Measurements from ENCODE around the gene CLDN5.

The CLDN5 gene

GRCh38 chr22:19525666-19526065 is 1.5 kb upstream of the CLDN5 start:
- Histone ChIP-seq H3K4me3 (ENCODE audit: low read depth in 1 of 2, low read length in 2 of 2) (no peak overlapping the region), H3K27ac (ENCODE audit: low read length) (no peak overlapping the region), H3K36me3 (ENCODE audit: insufficient read depth, low read length) (peaks cover 27% of the 10 kb centered on the region), H3K9ac (ENCODE audit: low read depth, low read length) (no peak overlapping the region), H3K79me2 (ENCODE audit: insufficient read depth, low read length) (no peaks in the 10 kb centered on the region), H3K4me1 (ENCODE audit: insufficient read depth, low read length) (no peaks in the 10 kb centered on the region), H2AFZ (ENCODE audit: low read depth, low read length) (no peak overlapping the region), H4K20me1 (ENCODE audit: insufficient read depth, low read length) (peaks cover 13% of the 10 kb centered on the region; the same call in 1 of the 2 replicates), H3K9me3 (ENCODE audit: insufficient read depth, low read length, severe bottlenecking) (no peaks in the 10 kb centered on the region), H3K4me2 (ENCODE audit: insufficient read depth, low read length) (no peak overlapping the region), H3K27me3 (ENCODE audit: insufficient read depth, low read length, poor library complexity) (no peaks in the 10 kb centered on the region)
- 0 out of 3 replicates have a peak, but pooled peaks have one; percentile 6 for ATAC-seq (ENCODE audit: insufficient read depth, low read depth)
- no peak for DNase-seq
- no peak for TF ChIP-seq CTCF (IDR thresholded peaks at IDR 0.05; ENCODE audit: borderline replicate concordance, extremely low read depth, low read length, poor library complexity, severe bottlenecking)
- no peak for TF ChIP-seq EZH2 (IDR thresholded peaks at IDR 0.05; ENCODE audit: borderline replicate concordance, low read depth, low read length, severe bottlenecking)

GRCh38 chr22:19525116-19525660 is 978 bp upstream of the CLDN5 start:
- no peaks in the 10 kb centered on the region for H3K79me2 ChIP-seq (ENCODE audit: insufficient read depth, low read length)
- H3K4me1 ChIP-seq (ENCODE audit: insufficient read depth, low read length) = no peaks in the 10 kb centered on the region

GRCh38 chr22:19523240-19524169 is 705 bp downstream of the CLDN5 start:
- no peak overlapping the region for H2AFZ ChIP-seq (ENCODE audit: low read depth, low read length)
- no peaks in the 10 kb centered on the region for H3K27me3 ChIP-seq (ENCODE audit: insufficient read depth, low read length, poor library complexity)
- H3K4me3 ChIP-seq (ENCODE audit: low read depth in 1 of 2, low read length in 2 of 2) = no peak overlapping the region
- no peaks in the 10 kb centered on the region for H3K4me1 ChIP-seq (ENCODE audit: insufficient read depth, low read length)
- no peak overlapping the region for H3K4me2 ChIP-seq (ENCODE audit: insufficient read depth, low read length)
- no peaks in the 10 kb centered on the region for H3K9me3 ChIP-seq (ENCODE audit: insufficient read depth, low read length, severe bottlenecking)
- DNase-seq = no peak
- no peaks in the 10 kb centered on the region for H3K79me2 ChIP-seq (ENCODE audit: insufficient read depth, low read length)
- no peak overlapping the region for H3K9ac ChIP-seq (ENCODE audit: low read depth, low read length)
- H4K20me1 ChIP-seq (ENCODE audit: insufficient read depth, low read length) = peaks cover 13% of the 10 kb centered on the region
- no peak overlapping the region for H3K27ac ChIP-seq (ENCODE audit: low read length)
- no peak for TF ChIP-seq CTCF (IDR thresholded peaks at IDR 0.05; ENCODE audit: borderline replicate concordance, extremely low read depth, low read length, poor library complexity, severe bottlenecking)
- no peak for TF ChIP-seq EZH2 (IDR thresholded peaks at IDR 0.05; ENCODE audit: borderline replicate concordance, low read depth, low read length, severe bottlenecking)
- ATAC-seq (ENCODE audit: insufficient read depth, low read depth) = no peak
- peaks cover 49% of the 10 kb centered on the region for H3K36me3 ChIP-seq (ENCODE audit: insufficient read depth, low read length)

More at GRCh38 chr22:19525116-19525660, 978 bp upstream of the CLDN5 start:
- Histone ChIP-seq H3K9me3 (ENCODE audit: insufficient read depth, low read length, severe bottlenecking) (no peaks in the 10 kb centered on the region), H2AFZ (ENCODE audit: low read depth, low read length) (no peak overlapping the region), H3K9ac (ENCODE audit: low read depth, low read length) (no peak overlapping the region), H3K27ac (ENCODE audit: low read length) (no peak overlapping the region), H3K4me3 (ENCODE audit: low read depth in 1 of 2, low read length in 2 of 2) (no peak overlapping the region), H3K4me2 (ENCODE audit: insufficient read depth, low read length) (no peak overlapping the region), H3K36me3 (ENCODE audit: insufficient read depth, low read length) (peaks cover 32% of the 10 kb centered on the region), H3K27me3 (ENCODE audit: insufficient read depth, low read length, poor library complexity) (no peaks in the 10 kb centered on the region), H4K20me1 (ENCODE audit: insufficient read depth, low read length) (peaks cover 13% of the 10 kb centered on the region)
- peak; percentile 5; the same call in 1 of the 3 replicates for ATAC-seq (ENCODE audit: insufficient read depth, low read depth)
- TF ChIP-seq CTCF (IDR thresholded peaks at IDR 0.05; ENCODE audit: borderline replicate concordance, extremely low read depth, low read length, poor library complexity, severe bottlenecking) = no peak
- no peak for TF ChIP-seq EZH2 (IDR thresholded peaks at IDR 0.05; ENCODE audit: borderline replicate concordance, low read depth, low read length, severe bottlenecking)
- no peak for DNase-seq

All from DND-41 (cell line).